ENCODE results near the gene ADAMTS18.
A peak's percentile ranks its signal among the peaks of the same experiment; 100 is the strongest.
"Not testable (repeated sequence)": the region's sequence is repeated elsewhere in the genome, so short reads cannot be mapped to it uniquely, and the experiment has no call there.

ADAMTS18 gene

GRCh38 chr16:77276661-77277060 is 158.2 kb downstream of the ADAMTS18 start:
- DNase-seq: no peak

GRCh38 chr16:77275303-77275702 is 159.5 kb downstream of the ADAMTS18 start:
- DNase-seq: not testable (repeated sequence)

DNA sequence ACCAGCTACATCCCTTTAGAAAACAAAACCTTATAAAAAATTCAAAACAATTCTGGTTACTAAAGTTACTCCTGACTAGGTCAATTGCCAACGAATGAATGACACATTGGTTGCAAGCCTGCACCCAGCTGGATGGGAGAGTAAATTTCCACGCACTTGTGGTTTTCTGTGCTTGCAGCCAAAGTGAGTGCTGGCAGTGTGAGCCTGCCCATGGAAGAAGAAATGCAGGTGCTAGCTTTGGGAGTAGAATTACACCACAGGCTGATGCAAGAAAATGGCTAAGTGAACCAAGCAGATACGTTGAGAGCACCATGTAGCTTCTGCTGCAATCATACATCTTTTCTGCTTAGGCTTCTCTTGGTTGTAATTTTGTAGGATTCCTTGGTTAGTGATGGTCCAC is 161.0 kb downstream of the ADAMTS18 start:
- no peak for DNase-seq

DNA sequence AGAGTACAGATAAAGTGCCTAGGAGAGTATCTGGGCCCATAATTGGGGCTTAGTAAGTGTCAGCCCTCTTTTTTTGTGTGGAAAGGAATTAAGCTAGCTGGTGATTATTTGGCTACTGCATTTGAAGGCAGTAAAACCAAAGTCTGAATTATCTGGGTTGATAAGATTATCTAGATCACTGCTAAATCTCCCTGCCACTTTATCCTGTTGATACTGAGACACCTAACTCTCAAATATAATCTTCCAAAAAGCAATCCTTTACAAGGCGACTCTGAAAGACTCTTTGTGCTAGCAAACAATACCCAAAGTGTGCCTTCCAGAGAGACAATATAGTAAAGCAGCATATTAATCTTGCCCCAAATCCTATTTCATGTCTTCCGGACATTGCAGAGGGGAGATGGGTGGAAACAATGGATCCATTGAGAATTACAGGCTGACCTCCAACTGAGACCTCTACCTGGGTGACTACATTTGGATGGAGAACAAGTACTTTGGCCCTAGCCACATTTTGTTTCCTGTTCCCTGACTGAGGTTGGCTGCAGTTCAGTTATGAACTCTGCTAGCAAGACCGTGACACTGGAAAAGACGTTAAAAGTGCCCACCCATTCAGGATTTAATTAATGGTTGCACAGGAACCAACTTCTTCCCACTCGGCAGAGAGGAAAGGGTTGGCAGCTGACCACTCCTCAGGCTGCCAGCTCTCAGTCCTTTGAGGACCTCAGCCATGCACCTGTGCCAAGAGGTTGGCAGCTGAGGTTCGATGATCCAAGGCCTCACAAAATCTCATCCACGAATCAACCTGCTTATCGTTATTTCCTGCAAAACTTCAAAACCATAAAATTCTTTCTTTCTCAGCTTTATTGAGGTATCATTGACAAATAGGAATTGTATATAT is 163.1 kb downstream of the ADAMTS18 start:
- DNase-seq: no peak

DNA sequence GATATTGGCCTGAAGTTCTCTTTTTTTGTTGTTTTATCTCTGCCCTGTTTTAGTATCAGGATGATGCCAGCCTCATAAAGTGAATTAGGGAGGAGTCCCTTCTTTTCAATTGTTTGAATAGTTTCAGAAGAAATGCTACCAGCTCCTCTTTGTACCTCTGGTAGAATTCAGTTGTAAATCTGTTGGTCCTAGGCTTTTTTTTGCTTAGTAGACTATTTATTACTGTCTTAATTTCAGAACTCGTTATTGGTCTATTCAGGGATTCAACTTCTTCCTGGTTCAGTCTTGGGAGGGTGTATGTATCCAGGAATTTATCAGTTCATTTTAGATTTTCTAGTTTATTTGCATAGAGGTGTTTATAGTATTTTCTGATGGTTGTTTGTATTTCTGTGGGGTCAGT is 168.6 kb downstream of the ADAMTS18 start:
- DNase-seq: not testable (repeated sequence)

DNA sequence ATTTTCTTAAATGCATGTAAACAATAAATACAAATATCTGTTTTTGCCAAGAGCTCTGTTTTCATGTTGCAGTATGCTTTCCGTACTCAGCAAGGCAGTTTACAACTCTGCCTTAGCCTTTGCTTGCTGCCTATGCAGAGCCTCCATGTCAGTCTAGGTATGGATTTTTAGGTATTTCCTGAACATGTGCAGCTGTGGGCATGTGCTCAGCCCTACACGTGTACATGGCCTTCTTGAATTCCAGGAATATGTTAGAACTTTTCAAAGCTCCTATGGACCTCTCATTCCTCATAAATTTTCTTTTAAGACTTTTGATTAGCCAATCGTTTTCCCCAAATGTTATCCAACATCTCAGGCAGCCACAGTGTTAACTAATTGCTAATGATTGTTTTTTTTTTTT is 171.9 kb downstream of the ADAMTS18 start:
- DNase-seq: no peak

- DNase-seq: no peak
These were observed 184.4 kb downstream of the ADAMTS18 start for GRCh38 chr16:77250400-77250799.

DNA sequence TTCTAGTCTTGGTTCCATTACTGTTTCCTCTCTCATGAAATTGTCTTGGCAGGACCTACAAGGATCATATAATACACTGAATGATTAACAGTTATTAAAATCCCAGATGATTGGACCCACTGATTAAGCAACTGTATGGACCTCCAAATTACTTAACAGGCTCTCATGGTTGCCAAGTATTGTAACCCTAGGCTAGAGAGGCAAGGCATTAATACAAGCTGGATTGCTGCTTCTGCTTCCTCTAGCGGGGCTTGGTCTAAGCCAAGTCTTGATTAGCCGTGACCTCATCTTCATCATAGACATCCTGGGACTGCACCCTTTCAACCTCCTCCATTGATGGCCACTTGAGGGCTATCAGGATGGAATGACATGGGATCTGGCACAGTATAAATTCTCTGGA is 188.7 kb downstream of the ADAMTS18 start:
- DNase-seq: no peak

GRCh38 chr16:77242471-77242870 is 192.4 kb downstream of the ADAMTS18 start:
- not testable (repeated sequence) for DNase-seq

DNA sequence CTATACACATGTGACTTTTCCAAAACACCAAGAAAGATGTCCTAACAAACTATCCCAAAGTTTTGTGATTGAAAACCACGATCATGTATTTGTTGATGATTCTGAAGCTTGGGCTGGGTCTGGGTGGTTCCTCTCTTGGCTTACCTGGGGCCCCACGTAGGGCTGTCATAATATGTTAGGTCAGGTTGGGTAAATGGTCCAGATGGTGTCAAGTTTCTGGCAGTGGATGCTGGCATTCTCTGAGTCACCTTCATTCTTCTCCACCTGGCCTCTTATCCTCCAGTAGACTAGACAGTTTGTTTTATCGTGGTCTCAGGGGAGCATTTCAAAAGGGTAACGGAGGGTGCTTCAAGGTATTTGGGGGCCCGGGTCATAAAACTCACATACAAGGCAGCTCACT is 196.2 kb downstream of the ADAMTS18 start:
- no peak for DNase-seq

GRCh38 chr16:77236063-77236511 is 198.7 kb downstream of the ADAMTS18 start:
- peak; percentile 42 for DNase-seq

DNA sequence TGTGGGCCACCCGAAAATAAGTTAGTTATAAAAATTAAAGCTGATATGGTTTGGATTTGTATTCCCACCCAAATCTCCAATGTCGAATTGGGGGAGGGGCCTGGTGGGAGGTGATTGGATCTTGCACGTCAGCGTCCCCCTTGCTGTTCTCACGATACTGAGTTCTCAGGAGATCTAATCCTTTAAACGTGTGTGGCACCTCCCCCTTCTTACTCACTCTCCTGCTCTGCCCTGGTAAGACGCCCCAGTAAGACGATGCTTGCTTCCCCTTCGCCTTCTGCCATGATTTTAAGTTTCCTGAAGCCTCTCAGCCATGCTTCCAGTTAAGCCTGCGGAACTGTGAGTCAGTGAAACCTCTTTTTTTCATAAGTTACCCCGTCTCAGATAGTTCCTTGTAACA is 200.2 kb downstream of the ADAMTS18 start:
- no peak for DNase-seq

DNA sequence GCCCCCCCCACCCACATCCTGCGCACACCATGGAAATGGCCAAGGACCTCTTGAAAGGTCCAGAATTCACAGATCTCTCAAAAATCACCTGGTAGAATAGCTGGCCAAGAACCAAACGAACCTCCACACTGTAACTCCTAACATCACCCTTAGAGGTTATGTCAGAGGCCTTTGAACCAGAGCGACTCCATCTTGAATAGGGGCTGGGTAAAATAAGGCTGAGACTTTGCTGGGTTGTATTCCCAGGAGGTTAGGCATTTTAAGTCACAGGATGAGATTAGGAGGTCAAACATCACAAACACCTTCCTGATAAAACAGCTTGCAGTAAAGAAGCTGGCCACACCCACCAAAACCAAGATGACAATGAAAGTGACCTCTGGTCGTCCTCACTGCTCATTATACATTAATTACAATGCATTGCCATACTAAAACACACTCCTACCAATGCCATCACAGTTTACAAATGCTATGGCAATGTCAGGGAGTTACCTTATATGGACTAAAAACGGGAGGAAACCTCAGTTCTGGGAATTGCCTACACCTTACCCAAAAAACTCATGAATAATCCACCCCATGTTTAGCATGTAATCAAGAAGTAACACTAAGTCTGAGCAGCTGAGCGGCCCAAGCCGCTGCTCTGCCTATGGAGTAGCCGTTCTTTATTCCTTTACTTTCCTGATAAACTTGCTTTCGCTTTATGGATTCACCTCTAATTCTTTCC is 200.9 kb downstream of the ADAMTS18 start:
- DNase-seq: no peak

Measured in NCI-H1105 (cell line).